Heart left ventricle (tissue), 13 donors: Measurements from ENCODE around the gene ALDOA.

ENCODE experiments used
- POLR2A ChIP-seq, 2 donors: fragments of 450-650 bp; IDR thresholded peaks; one replicate each; pipeline ENCODE4 v1.6.1; 2017; ENCODE audit warnings: antibody characterized with exemption in 2 of 2, mild to moderate bottlenecking in 2 of 2, moderate library complexity in 2 of 2
- TF ChIP-seq, protein P1 (sequence below), 12 donors: fragments of 200-600 bp; sonication (generic) in 4 of 12; IDR thresholded peaks; one replicate each; pipeline versions ENCODE4 v1.5.0 to v1.8.0; 2018 to 2022; ENCODE audit warnings: antibody characterized with exemption in 12 of 12, mild to moderate bottlenecking in 5 of 12
- donor health status: ischemic (EF 13 %, LVEDD 7.1; RV severe dilation, severe dysfunction).
- donor health status: DM: no; HTN: yes; CAD: no.
- donor health status: DM: no; HTN: no; CAD: no.
- donor health status: ischemic (EF 25% LVEDD 6.9; RV normal size, moderate dysfunction).
- donor health status: ischemic (EF 25% LVEDD 5.7; RV mildly dilated, moderate dysfunction).
- donor health status: ischemic (EF 35%, LVEDD 5.7; RV mildly dilated, moderate dysfunction).
- donor health status: nonischemic (EF 11% LVEDD 7.7; RV severe dilation, severe dysfunction).
- donor health status: DM: yes; HTN: yes; CAD: no.
- donor health status: PGD.
- donor health status: ischemic (EF 29% LVEDD 5.4; RV normal size, mild dysfunction).
- donor health status: nonischemic (EF 23%, LVEDD 6.1; RV moderate dilation, normal function).

- TF ChIP-seq POLR2A (IDR thresholded peaks at IDR 0.05), result no peak
- TF ChIP-seq, protein P1, sequence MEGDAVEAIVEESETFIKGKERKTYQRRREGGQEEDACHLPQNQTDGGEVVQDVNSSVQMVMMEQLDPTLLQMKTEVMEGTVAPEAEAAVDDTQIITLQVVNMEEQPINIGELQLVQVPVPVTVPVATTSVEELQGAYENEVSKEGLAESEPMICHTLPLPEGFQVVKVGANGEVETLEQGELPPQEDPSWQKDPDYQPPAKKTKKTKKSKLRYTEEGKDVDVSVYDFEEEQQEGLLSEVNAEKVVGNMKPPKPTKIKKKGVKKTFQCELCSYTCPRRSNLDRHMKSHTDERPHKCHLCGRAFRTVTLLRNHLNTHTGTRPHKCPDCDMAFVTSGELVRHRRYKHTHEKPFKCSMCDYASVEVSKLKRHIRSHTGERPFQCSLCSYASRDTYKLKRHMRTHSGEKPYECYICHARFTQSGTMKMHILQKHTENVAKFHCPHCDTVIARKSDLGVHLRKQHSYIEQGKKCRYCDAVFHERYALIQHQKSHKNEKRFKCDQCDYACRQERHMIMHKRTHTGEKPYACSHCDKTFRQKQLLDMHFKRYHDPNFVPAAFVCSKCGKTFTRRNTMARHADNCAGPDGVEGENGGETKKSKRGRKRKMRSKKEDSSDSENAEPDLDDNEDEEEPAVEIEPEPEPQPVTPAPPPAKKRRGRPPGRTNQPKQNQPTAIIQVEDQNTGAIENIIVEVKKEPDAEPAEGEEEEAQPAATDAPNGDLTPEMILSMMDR (IDR thresholded peaks at IDR 0.05), result no peak
Measured at GRCh38 chr16:30088237-30088831, 22.8 kb downstream of the ALDOA start.
